NT2/D1 (cell line): ENCODE data around the gene CHCHD1.

ENCODE experiments used
- SUZ12 ChIP-seq: IDR thresholded peaks from 2 replicates; pipeline ENCODE4 v1.6.1; 2011; ENCODE audit not compliant: insufficient read length, insufficient read depth; ENCODE audit errors: extremely low read depth
- YY1 ChIP-seq: IDR thresholded peaks from 2 replicates; pipeline ENCODE4 v1.6.1; 2011; ENCODE audit not compliant: insufficient read length, insufficient read depth
- ZNF274 ChIP-seq: IDR thresholded peaks from 2 replicates; pipeline ENCODE4 v1.6.1; 2011; ENCODE audit warnings: mild to moderate bottlenecking, low read depth, low read length

DNA sequence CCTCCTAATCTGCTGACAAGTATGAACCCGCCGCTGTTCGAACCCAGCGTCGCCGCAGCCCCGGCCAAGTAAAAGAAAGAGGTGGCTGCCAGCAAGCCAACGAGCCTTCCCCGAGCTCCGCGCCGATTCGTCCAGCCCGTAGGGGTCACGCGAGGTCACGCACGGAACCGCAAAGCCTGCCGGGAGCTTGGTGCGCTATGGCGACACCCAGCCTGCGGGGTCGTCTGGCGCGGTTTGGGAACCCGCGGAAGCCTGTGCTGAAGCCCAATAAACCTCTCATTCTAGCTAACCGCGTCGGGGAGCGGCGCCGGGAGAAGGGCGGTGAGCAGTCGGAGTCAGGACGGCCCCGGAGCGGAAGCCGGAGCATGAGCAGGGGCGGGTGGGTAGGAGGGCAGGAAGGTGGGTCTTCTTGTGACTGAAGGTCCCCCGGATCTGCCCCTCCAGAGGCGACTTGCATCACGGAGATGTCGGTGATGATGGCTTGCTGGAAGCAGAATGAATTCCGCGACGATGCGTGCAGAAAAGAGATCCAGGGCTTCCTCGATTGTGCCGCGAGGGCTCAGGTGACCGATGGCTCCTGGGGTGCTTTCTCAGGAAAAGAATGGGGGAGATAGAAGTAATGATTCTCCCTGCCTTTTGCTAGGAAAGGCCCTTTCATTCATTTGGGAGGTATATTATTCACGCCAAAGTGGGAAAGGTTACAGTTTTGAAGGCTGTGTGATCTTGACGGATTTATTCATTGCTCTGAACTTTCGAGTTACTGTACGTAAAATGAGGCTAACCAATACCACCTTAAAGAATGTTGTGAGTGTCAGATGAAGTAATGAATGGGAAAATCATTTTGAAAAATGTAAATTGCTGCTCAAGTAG is at the start of gene CHCHD1:
- TF ChIP-seq ZNF274 (no peak), YY1 (peak; percentile 76), SUZ12 (no peak)
